BJ (cell line): Measurements from ENCODE around the gene CEP70. TPM values are rescaled to one million over a fixed set of nuclear protein-coding genes. Genes with fewer than 3 reads are reported as not detected.

ENCODE experiments used
- CTCF ChIA-PET: fragments of 350-600 bp; formaldehyde crosslinking; extraction: SDS; loops from one replicate; lab custom pipeline; 2021; ENCODE audit warnings: antibody characterized with exemption, inconsistent platforms; lab: Yijun Ruan, JAX
- POLR2A ChIA-PET: fragments of 300-600 bp; sonication (Branson Sonifier 250); formaldehyde crosslinking; extraction: SDS; loops from one replicate; lab custom pipeline; 2021; ENCODE audit warnings: antibody characterized with exemption; lab: Charles Lee
- DNase-seq: peaks from one replicate; pipeline ENCODE4 v3.0.0-alpha.2; 2011; ENCODE audit warnings: low read depth
- H3K27me3 ChIP-seq: 2 replicates; pipeline ENCODE4 v1.6.0; 2011; ENCODE audit warnings: low read length; ENCODE audit not compliant: control insufficient read depth, insufficient read depth
- H3K36me3 ChIP-seq: 2 replicates; pipeline ENCODE4 v1.5.1; 2011; ENCODE audit warnings: low read length; ENCODE audit not compliant: control insufficient read depth, insufficient read depth
- H3K4me3 ChIP-seq: 2 replicates; pipeline ENCODE4 v1.5.1; 2011; ENCODE audit warnings: low read depth, mild to moderate bottlenecking, control low read depth, low read length
- CTCF ChIP-seq: IDR thresholded peaks from 2 replicates; pipeline ENCODE4 v1.5.1; 2011; ENCODE audit warnings: low read depth, mild to moderate bottlenecking, control low read depth, inconsistent platforms, low read length, moderate library complexity; ENCODE audit not compliant: insufficient read depth
- polyA plus RNA-seq: library from polyadenylated mRNA; depleted of rRNA; stranded (reverse); fragments of >200 nt; gene quantifications from 2 replicates; pipeline ENCODE4 v1.2.3, GENCODE V29; 2011

The CEP70 gene
- polyA plus RNA-seq, 1 experiment = 3.6 TPM

GRCh38 chr3:138452436-138452835, 141.6 kb downstream of the CEP70 start:
- DNase-seq = no peak
- no peaks in the 10 kb centered on the region for H3K36me3 ChIP-seq
- H3K4me3 ChIP-seq = no peak overlapping the region
- POLR2A ChIA-PET = no interaction called here
- peaks cover 4% of the 10 kb centered on the region for H3K27me3 ChIP-seq
- no peak for TF ChIP-seq CTCF
- CTCF ChIA-PET = no interaction called here

GRCh38 chr3:138451595-138452162, 142.4 kb downstream of the CEP70 start:
- CTCF ChIA-PET = interaction anchor here (1.3 to 1.7 kb wide), 2 partner anchors 34 to 464 kb away, joined by 3 to 6 read pairs; no protein-coding TSS in a partner anchor
- TF ChIP-seq CTCF = no peak
- no peak for DNase-seq
- POLR2A ChIA-PET = no interaction called here
- no peaks in the 10 kb centered on the region for H3K36me3 ChIP-seq
- H3K4me3 ChIP-seq = no peak overlapping the region
- H3K27me3 ChIP-seq = peaks cover 4% of the 10 kb centered on the region

GRCh38 chr3:138450704-138451424, 143.2 kb downstream of the CEP70 start:
- POLR2A ChIA-PET = no interaction called here
- peaks cover 3% of the 10 kb centered on the region for H3K27me3 ChIP-seq
- no peak overlapping the region for H3K4me3 ChIP-seq
- no peak for TF ChIP-seq CTCF
- no peak for DNase-seq
- CTCF ChIA-PET = interaction anchor here (1.1 to 1.7 kb wide), 3 partner anchors 12 to 464 kb away, joined by 3 to 6 read pairs (median 3); no protein-coding TSS in a partner anchor
- H3K36me3 ChIP-seq = no peaks in the 10 kb centered on the region

- Histone ChIP-seq H3K27me3 (peaks cover 3% of the 10 kb centered on the region), H3K36me3 (no peaks in the 10 kb centered on the region), H3K4me3 (no peak overlapping the region)
- CTCF ChIA-PET = interaction anchor here (1.1 to 1.7 kb wide), 4 partner anchors 11 to 466 kb away, joined by 3 to 6 read pairs (median 4); partner anchors contain the start of gene ESYT3
- POLR2A ChIA-PET = no interaction called here
- no peak for DNase-seq
- no peak for TF ChIP-seq CTCF
Observed at GRCh38 chr3:138450181-138450580, 143.9 kb downstream of the CEP70 start.

- Histone ChIP-seq H3K36me3 (no peaks in the 10 kb centered on the region), H3K27me3 (no peaks in the 10 kb centered on the region), H3K4me3 (no peak overlapping the region)
- TF ChIP-seq CTCF = no peak
- no peak for DNase-seq
- CTCF ChIA-PET = interaction anchor here (1.0 to 1.2 kb wide), 3 partner anchors 15 to 466 kb away, joined by 3 to 5 read pairs (median 3); partner anchors contain the start of gene ESYT3
- POLR2A ChIA-PET = no interaction called here
Observed at GRCh38 chr3:138449490-138449889, 144.6 kb downstream of the CEP70 start.
